PC-3 (cell line): ENCODE results near the gene LCE6A.

Experiments
- CTCF ChIP-seq: fragments of 300-600 bp; sonication (generic); conservative IDR thresholded peaks from 2 replicates; pipeline ENCODE4 v1.5.1; 2017; ENCODE audit warnings: antibody characterized with exemption, low read depth, mild to moderate bottlenecking, low read length
- EZH2 ChIP-seq: fragments of 300-600 bp; sonication (generic); IDR thresholded peaks from one replicate; pipeline ENCODE4 v1.6.1; 2017; ENCODE audit warnings: antibody characterized with exemption, mild to moderate bottlenecking, low read length; ENCODE audit not compliant: unreplicated experiment
- EZH2phosphoT487 ChIP-seq: fragments of 300-600 bp; sonication (generic); IDR thresholded peaks from 2 replicates; pipeline ENCODE4 v1.6.1; 2018; ENCODE audit warnings: mild to moderate bottlenecking, antibody characterized with exemption, low read length, borderline replicate concordance

- no peak for TF ChIP-seq CTCF
- TF ChIP-seq EZH2, result no peak
- no peak for TF ChIP-seq EZH2phosphoT487
Observed at GRCh38 chr1:152861374-152861773, 18.7 kb downstream of the LCE6A start.
